A549 (cell line): ENCODE data around the gene CRYZL1.

Experiments used
- CHD4 ChIP-seq: fragments of 200-600 bp; sonication (generic); IDR thresholded peaks from 2 replicates; pipeline ENCODE4 v1.6.1; 2016; ENCODE audit warnings: antibody characterized with exemption, mild to moderate bottlenecking, borderline replicate concordance
- CTCF ChIP-seq: fragments of >200 bp; sonication (Bioruptor Twin); formaldehyde crosslinking; IDR thresholded peaks from 3 replicates; pipeline ENCODE4 v1.5.1; 2016
- KDM5A ChIP-seq: fragments of 200-600 bp; sonication (generic); IDR thresholded peaks from 2 replicates; pipeline ENCODE4 v1.6.1; 2016; ENCODE audit warnings: antibody characterized with exemption, mild to moderate bottlenecking
- POLR2A ChIP-seq: IDR thresholded peaks from 2 replicates; pipeline ENCODE4 v1.6.1; 2012; ENCODE audit warnings: mild to moderate bottlenecking, low read length
- TP53 ChIP-seq: fragments of 250-450 bp; sonication (Bioruptor Pico); IDR thresholded peaks from 2 replicates; pipeline ENCODE4 v1.5.0; 2021; ENCODE audit warnings: mild to moderate bottlenecking, moderate library complexity

- TF ChIP-seq POLR2A (no peak), TP53 (CRISPR knock-in tag) (no peak), CHD4 (no peak), CTCF (no peak), KDM5A (no peak)
These were observed 3.0 kb upstream of the CRYZL1 start for GRCh38 chr21:33644383-33645074.
